B cell (primary cell): Measurements from ENCODE around the gene GNA12. TPM values are rescaled to one million over a fixed set of nuclear protein-coding genes. Genes with fewer than 3 reads are reported as not detected.

Experiments
- ATAC-seq: fragments of 200-7000 bp; cut with Tn5 transposase; one replicate; pipeline ENCODE4 v1.10.0; 2021; ENCODE audit warnings: low read depth, mild to moderate bottlenecking, moderate number of reproducible peaks, moderate library complexity
- CTCF ChIA-PET: fragments of 350-600 bp; sonication (Branson Sonifier 250); formaldehyde crosslinking; loops from one replicate; lab custom pipeline; 2021; ENCODE audit warnings: antibody characterized with exemption, inconsistent platforms; lab: Charles Lee
- POLR2A ChIA-PET: fragments of 350-600 bp; sonication (Branson Sonifier 250); formaldehyde crosslinking; loops from one replicate; lab custom pipeline; 2021; ENCODE audit warnings: antibody characterized with exemption; lab: Charles Lee
- DNase-seq: peaks from one replicate; pipeline ENCODE4 v3.0.0; 2013
- H2AFZ ChIP-seq: 2 replicates; pipeline ENCODE4 v1.6.1; 2012; ENCODE audit warnings: mild to moderate bottlenecking, low read depth, low read length; ENCODE audit not compliant: insufficient read depth, poor library complexity, severe bottlenecking
- H3K27ac ChIP-seq, 2 donors: 1 replicate in 1 of 2; 2 replicates in 1 of 2; pipeline ENCODE4 v1.5.1; 2012 to 2013; ENCODE audit warnings: low read length in 2 of 2, mild to moderate bottlenecking in 2 of 2, moderate library complexity in 1 of 2
- H3K27me3 ChIP-seq, 4 experiments: fragments of 200-600 bp in 1 of 4; sonication (generic) in 1 of 4; replicated peaks in 1 of 4; 1 replicate in 2 of 4; 2 replicates in 2 of 4; pipeline versions ENCODE4 v1.6.1 to v1.7.0; 2013 to 2016; ENCODE audit warnings: low read length in 3 of 4, mild to moderate bottlenecking in 2 of 4, mixed read lengths in 1 of 4, moderate library complexity in 1 of 4; ENCODE audit not compliant: insufficient read depth in 4 of 4, control insufficient read depth in 3 of 4; ENCODE audit errors: control extremely low read depth in 1 of 4
- H3K36me3 ChIP-seq, 2 experiments: replicated peaks in 1 of 2; 1 replicate in 1 of 2; 2 replicates in 1 of 2; pipeline versions ENCODE4 v1.6.1 to v1.7.1; 2013; ENCODE audit warnings: low read length in 1 of 2; ENCODE audit not compliant: insufficient read depth in 2 of 2, control insufficient read depth in 1 of 2; ENCODE audit errors: control extremely low read depth in 1 of 2, extremely low read depth in 1 of 2
- H3K4me1 ChIP-seq, 2 donors: fragments of 200-600 bp in 1 of 2; sonication (generic) in 1 of 2; 1 replicate in 1 of 2; 2 replicates in 1 of 2; pipeline versions ENCODE4 v1.5.1 to v1.6.1; 2013 to 2017; ENCODE audit warnings: low read length in 2 of 2; ENCODE audit not compliant: control insufficient read depth in 2 of 2, insufficient read depth in 2 of 2
- H3K4me2 ChIP-seq: replicated peaks from 2 replicates; pipeline ENCODE3; 2012; ENCODE audit warnings: mild to moderate bottlenecking, low read depth, low read length; ENCODE audit not compliant: poor library complexity, severe bottlenecking
- H3K4me3 ChIP-seq, 5 experiments: fragments of 200-600 bp in 1 of 5; sonication (generic) in 1 of 5; 1 replicate in 3 of 5; 2 replicates in 2 of 5; pipeline versions ENCODE4 v1.5.1 to v1.7.0; 2011 to 2016; ENCODE audit warnings: low read length in 4 of 5, mild to moderate bottlenecking in 4 of 5, low read depth in 2 of 5, control low read depth in 1 of 5, moderate library complexity in 1 of 5; ENCODE audit not compliant: insufficient read depth in 1 of 5; ENCODE audit errors: control extremely low read depth in 1 of 5, extremely low read depth in 1 of 5
- H3K79me2 ChIP-seq: fragments of 200-600 bp; sonication (generic); one replicate; pipeline ENCODE4 v1.6.0; 2016; ENCODE audit warnings: low read length; ENCODE audit not compliant: control insufficient read depth, insufficient read depth
- H3K9ac ChIP-seq: fragments of 200-600 bp; sonication (generic); 2 replicates; pipeline ENCODE4 v1.6.1; 2017; ENCODE audit warnings: mild to moderate bottlenecking, low read length, moderate library complexity
- H3K9me3 ChIP-seq, 3 donors: one replicate each; pipeline versions ENCODE4 v1.6.1 to v1.7.1; 2013; ENCODE audit warnings: low read length in 2 of 3; ENCODE audit not compliant: control insufficient read depth in 2 of 3, insufficient read depth in 1 of 3; ENCODE audit errors: control extremely low read depth in 1 of 3
- H4K20me1 ChIP-seq: 2 replicates; pipeline ENCODE4 v1.6.0; 2012; ENCODE audit warnings: mild to moderate bottlenecking, low read length; ENCODE audit not compliant: insufficient read depth, control insufficient read depth, poor library complexity, severe bottlenecking
- H3K27ac Mint-ChIP-seq: one replicate; pipeline ENCODE4 v1.8.0; 2021; ENCODE audit warnings: mixed read lengths
- H3K27me3 Mint-ChIP-seq: one replicate; pipeline ENCODE4 v1.8.0; 2021; ENCODE audit warnings: mixed read lengths
- H3K4me1 Mint-ChIP-seq: one replicate; pipeline ENCODE4 v1.8.0; 2021; ENCODE audit warnings: mixed read lengths
- H3K4me3 Mint-ChIP-seq: one replicate; pipeline ENCODE4 v1.8.0; 2021; ENCODE audit warnings: mixed read lengths
- H3K9me3 Mint-ChIP-seq: one replicate; pipeline ENCODE4 v1.8.0; 2022; ENCODE audit warnings: mixed read lengths; ENCODE audit not compliant: insufficient read depth
- EZH2 ChIP-seq: IDR thresholded peaks from 2 replicates; pipeline ENCODE4 v1.6.1; 2012; ENCODE audit warnings: borderline replicate concordance, low read depth, mild to moderate bottlenecking, moderate library complexity, low read length; ENCODE audit not compliant: insufficient read depth, poor library complexity, severe bottlenecking
- WGBS: methylation state at CpG from one replicate; pipeline ENCODE4 v1.1.5; 2013; ENCODE audit warnings: missing lambda C conversion rate; ENCODE audit not compliant: insufficient coverage; 5-methylcytosine and 5-hydroxymethylcytosine counted together
- intact Hi-C: fragments of 100-400 bp; cut with micrococcal nuclease; formaldehyde crosslinking; loops from one replicate; pipeline ENCODE4 v1.10.0; 2022
- polyA plus RNA-seq: library from polyadenylated mRNA; depleted of rRNA; stranded (reverse); fragments of >200 nt; gene quantifications from 2 replicates; pipeline ENCODE4 v1.2.3, GENCODE V29; 2012
- total RNA-seq, 2 donors: library from RNA; stranded (reverse); fragments of 120-200 nt in 1 of 2; gene quantifications; 1 replicate in 1 of 2; 2 replicates in 1 of 2; pipeline versions ENCODE4 v1.2.3 to v1.2.4, GENCODE V29; 2013 to 2022
- TF ChIP-seq, protein P1 (sequence below): fragments of 200-600 bp; IDR thresholded peaks from one replicate; pipeline ENCODE4 v1.8.0; 2022; ENCODE audit warnings: antibody characterized with exemption, mild to moderate bottlenecking

GNA12 gene
- total and polyA plus RNA-seq, 2 donors (not counting 1 experiment from before 2014, with no cell fraction given), result 34.6 to 110 TPM

DNA sequence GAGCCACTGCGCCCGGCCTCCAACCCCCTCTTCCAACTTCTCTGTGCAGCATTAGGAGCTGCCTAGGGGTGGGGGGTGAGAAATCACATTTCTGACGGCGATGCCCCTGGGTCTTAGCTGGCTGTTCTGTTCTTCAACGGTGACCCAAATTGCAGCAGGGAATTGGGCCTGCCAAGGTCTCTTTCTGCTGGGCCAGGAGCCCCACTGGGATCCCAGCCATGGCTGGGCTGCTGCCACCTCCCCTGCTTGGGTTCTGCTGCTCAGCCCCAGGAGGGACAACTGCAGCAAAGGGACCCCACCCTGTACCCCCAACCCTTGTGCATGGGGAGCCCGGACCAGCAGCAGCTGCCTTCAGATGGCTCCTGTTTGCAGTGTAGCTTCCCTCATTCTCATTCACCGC is 43.7 kb upstream of the GNA12 start:
- POLR2A ChIA-PET, result no interaction called here
- TF ChIP-seq EZH2, result no peak
- TF ChIP-seq, protein P1, sequence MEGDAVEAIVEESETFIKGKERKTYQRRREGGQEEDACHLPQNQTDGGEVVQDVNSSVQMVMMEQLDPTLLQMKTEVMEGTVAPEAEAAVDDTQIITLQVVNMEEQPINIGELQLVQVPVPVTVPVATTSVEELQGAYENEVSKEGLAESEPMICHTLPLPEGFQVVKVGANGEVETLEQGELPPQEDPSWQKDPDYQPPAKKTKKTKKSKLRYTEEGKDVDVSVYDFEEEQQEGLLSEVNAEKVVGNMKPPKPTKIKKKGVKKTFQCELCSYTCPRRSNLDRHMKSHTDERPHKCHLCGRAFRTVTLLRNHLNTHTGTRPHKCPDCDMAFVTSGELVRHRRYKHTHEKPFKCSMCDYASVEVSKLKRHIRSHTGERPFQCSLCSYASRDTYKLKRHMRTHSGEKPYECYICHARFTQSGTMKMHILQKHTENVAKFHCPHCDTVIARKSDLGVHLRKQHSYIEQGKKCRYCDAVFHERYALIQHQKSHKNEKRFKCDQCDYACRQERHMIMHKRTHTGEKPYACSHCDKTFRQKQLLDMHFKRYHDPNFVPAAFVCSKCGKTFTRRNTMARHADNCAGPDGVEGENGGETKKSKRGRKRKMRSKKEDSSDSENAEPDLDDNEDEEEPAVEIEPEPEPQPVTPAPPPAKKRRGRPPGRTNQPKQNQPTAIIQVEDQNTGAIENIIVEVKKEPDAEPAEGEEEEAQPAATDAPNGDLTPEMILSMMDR, result no peak
- H3K4me3 Mint-ChIP-seq, result no peak overlapping the region

DNA sequence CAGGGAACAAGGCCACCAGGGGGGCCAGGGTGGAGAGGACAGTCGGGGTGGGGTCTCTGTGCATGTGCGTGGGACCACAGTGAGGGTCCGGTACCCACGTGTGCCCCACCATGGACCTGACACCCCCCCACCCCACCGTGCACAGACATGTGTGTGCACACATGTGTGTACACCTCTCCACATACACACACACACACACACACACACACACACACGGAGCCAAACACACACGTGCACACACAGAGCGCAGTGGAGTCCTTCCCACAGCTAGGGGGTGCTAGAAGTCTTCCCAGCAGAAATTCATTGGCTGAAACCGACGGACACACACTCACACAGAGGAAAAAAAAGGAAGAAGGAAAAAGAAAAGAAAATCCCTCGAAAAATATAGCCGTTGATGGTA is 42.8 kb upstream of the GNA12 start:
- Mint-ChIP-seq H3K27ac (no peak overlapping the region), H3K27me3 (no peaks in the 10 kb centered on the region), H3K9me3 (no peaks in the 10 kb centered on the region), H3K4me3 (no peak overlapping the region), H3K4me1 (peaks cover 5% of the 10 kb centered on the region)
- no peak overlapping the region for H3K27ac ChIP-seq
- H2AFZ ChIP-seq, result no peak overlapping the region
- no peak for TF ChIP-seq EZH2
- TF ChIP-seq, protein P1, result peak; percentile 65
- peak; percentile 76 for ATAC-seq
- no peaks in the 10 kb centered on the region for H4K20me1 ChIP-seq
- no peaks in the 10 kb centered on the region for H3K27me3 ChIP-seq
- WGBS, result 20% methylated on average over 2 of the region's 12 CpGs
- peak; percentile 78 for DNase-seq
- no peak overlapping the region for H3K4me3 ChIP-seq
- intact Hi-C loops, result loop anchor here (1.0 to 10.0 kb wide), 4 partner anchors 268 to 1010 kb away; partner anchors contain the start of gene SDK1
- H3K9me3 ChIP-seq, result no peaks in the 10 kb centered on the region
- no peaks in the 10 kb centered on the region for H3K79me2 ChIP-seq
- peaks cover 0 to 4% of the 10 kb centered on the region in 2 donors for H3K4me1 ChIP-seq
- POLR2A ChIA-PET, result no interaction called here
- CTCF ChIA-PET, result interaction anchor here (0.8 to 4.6 kb wide), 12 partner anchors 11 to 786 kb away, joined by 3 to 38 read pairs (median 4); no protein-coding TSS in a partner anchor
- H3K9ac ChIP-seq, result no peak overlapping the region
- no peaks in the 10 kb centered on the region for H3K36me3 ChIP-seq
- peak overlapping the region; percentile 47 for H3K4me2 ChIP-seq

More for the DNA sequence above, 43.7 kb upstream of the GNA12 start:
- no peaks in the 10 kb centered on the region for H3K9me3 Mint-ChIP-seq
- no peaks in the 10 kb centered on the region for H3K79me2 ChIP-seq
- H3K27me3 ChIP-seq, result no peaks in the 10 kb centered on the region
- no peak for ATAC-seq
- H3K36me3 ChIP-seq, result no peaks in the 10 kb centered on the region
- H3K9me3 ChIP-seq, result no peaks in the 10 kb centered on the region
- no peak overlapping the region for H3K4me3 ChIP-seq
- peaks cover 5 to 10% of the 10 kb centered on the region in 2 donors for H3K4me1 ChIP-seq
- CTCF ChIA-PET, result interaction anchor here (0.5 to 4.6 kb wide), 16 partner anchors 10 to 785 kb away, joined by 3 to 38 read pairs (median 4); no protein-coding TSS in a partner anchor
- 67% methylated on average over 3 of the region's 7 CpGs for WGBS
- H3K4me2 ChIP-seq, result no peak overlapping the region
- no peak overlapping the region for H2AFZ ChIP-seq
- no peak overlapping the region for H3K27ac Mint-ChIP-seq
- peaks cover 10% of the 10 kb centered on the region for H3K4me1 Mint-ChIP-seq
- no peak overlapping the region for H3K27ac ChIP-seq
- H3K9ac ChIP-seq, result no peak overlapping the region
- H4K20me1 ChIP-seq, result no peaks in the 10 kb centered on the region
- intact Hi-C loops, result loop anchor here (1.0 to 10.0 kb wide), 4 partner anchors 267 to 1009 kb away; partner anchors contain the start of gene SDK1
- DNase-seq, result no peak
- H3K27me3 Mint-ChIP-seq, result no peaks in the 10 kb centered on the region
